DOHH2 (cell line): ENCODE measurements around the gene ANXA8.
"Not testable (repeated sequence)": the region's sequence is repeated elsewhere in the genome, so short reads cannot be mapped to it uniquely, and the experiment has no call there.

Experiments
- EZH2phosphoT487 ChIP-seq: fragments of 200-600 bp; sonication (generic); IDR thresholded peaks from 2 replicates; pipeline ENCODE4 v1.6.1; 2017; ENCODE audit warnings: borderline replicate concordance, mild to moderate bottlenecking, antibody characterized with exemption, low read length, moderate library complexity, mixed read lengths
- TF ChIP-seq, protein P1 (sequence below): fragments of 200-600 bp; sonication (generic); IDR thresholded peaks from one replicate; pipeline ENCODE4 v1.5.1; 2014; ENCODE audit warnings: antibody characterized with exemption, mild to moderate bottlenecking, low read depth, low read length; ENCODE audit not compliant: poor library complexity, severe bottlenecking

DNA sequence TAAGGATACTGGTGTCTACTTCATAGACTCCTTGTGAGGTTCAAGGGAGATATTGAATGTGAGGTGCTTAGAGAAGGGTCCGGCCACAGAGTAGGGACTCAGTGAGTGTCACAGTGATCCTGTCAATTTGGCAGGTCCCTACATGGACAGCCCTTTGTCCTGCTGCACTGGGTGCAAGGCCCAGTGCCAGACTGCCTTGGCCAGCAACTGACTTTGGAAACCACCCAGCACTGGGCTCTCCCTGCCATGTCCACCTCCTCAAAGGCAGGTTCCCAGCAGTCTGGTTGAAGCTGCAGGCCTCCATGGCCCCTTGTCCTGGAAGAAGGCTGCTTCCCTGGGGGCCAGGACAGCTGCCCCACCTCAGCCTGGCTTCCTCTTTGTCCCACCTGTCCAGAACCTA lies 1.5 kb downstream of the ANXA8 start:
- TF ChIP-seq, protein P1, sequence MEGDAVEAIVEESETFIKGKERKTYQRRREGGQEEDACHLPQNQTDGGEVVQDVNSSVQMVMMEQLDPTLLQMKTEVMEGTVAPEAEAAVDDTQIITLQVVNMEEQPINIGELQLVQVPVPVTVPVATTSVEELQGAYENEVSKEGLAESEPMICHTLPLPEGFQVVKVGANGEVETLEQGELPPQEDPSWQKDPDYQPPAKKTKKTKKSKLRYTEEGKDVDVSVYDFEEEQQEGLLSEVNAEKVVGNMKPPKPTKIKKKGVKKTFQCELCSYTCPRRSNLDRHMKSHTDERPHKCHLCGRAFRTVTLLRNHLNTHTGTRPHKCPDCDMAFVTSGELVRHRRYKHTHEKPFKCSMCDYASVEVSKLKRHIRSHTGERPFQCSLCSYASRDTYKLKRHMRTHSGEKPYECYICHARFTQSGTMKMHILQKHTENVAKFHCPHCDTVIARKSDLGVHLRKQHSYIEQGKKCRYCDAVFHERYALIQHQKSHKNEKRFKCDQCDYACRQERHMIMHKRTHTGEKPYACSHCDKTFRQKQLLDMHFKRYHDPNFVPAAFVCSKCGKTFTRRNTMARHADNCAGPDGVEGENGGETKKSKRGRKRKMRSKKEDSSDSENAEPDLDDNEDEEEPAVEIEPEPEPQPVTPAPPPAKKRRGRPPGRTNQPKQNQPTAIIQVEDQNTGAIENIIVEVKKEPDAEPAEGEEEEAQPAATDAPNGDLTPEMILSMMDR = not testable (repeated sequence)
- not testable (repeated sequence) for TF ChIP-seq EZH2phosphoT487
